MM.1S (cell line): ENCODE results near the gene SACS.

Experiments used
- DNase-seq: peaks from one replicate; pipeline ENCODE4 v3.0.0-alpha.2; 2015
- H2AFZ ChIP-seq: fragments of 300-600 bp; sonication (generic); 2 replicates; pipeline ENCODE4 v1.6.0; 2016; ENCODE audit warnings: antibody characterized with exemption, low read length
- H3F3A ChIP-seq: fragments of 300-600 bp; sonication (generic); 2 replicates; pipeline ENCODE4 v1.6.1; 2016; ENCODE audit warnings: mild to moderate bottlenecking, antibody characterized with exemption, low read length, moderate library complexity, mixed read lengths; ENCODE audit not compliant: insufficient read depth
- H3K27ac ChIP-seq: fragments of 300-600 bp; sonication (generic); 2 replicates; pipeline ENCODE4 v1.5.1; 2016; ENCODE audit warnings: mild to moderate bottlenecking, low read length
- H3K27me3 ChIP-seq: fragments of 300-600 bp; sonication (generic); replicated peaks from 2 replicates; pipeline ENCODE4 v1.6.0; 2016; ENCODE audit warnings: low read length; ENCODE audit not compliant: insufficient read depth
- H3K36me3 ChIP-seq: fragments of 300-600 bp; sonication (generic); replicated peaks from 2 replicates; pipeline ENCODE4 v1.6.1; 2016; ENCODE audit warnings: mild to moderate bottlenecking, low read length, mixed read lengths; ENCODE audit not compliant: insufficient read depth
- H3K4me1 ChIP-seq: fragments of 300-600 bp; sonication (generic); 2 replicates; pipeline ENCODE4 v1.6.1; 2016; ENCODE audit warnings: low read length, mixed read lengths
- H3K4me2 ChIP-seq: fragments of 300-600 bp; sonication (generic); 2 replicates; pipeline ENCODE4 v1.6.0; 2016; ENCODE audit warnings: low read depth, low read length
- H3K4me3 ChIP-seq: fragments of 300-600 bp; sonication (generic); 2 replicates; pipeline ENCODE4 v1.5.1; 2016; ENCODE audit warnings: low read length, mixed read lengths
- H3K79me2 ChIP-seq: fragments of 300-600 bp; sonication (generic); 2 replicates; pipeline ENCODE4 v1.6.1; 2016; ENCODE audit warnings: mixed run types, low read length, mixed read lengths
- H3K9ac ChIP-seq: fragments of 300-600 bp; sonication (generic); 2 replicates; pipeline ENCODE4 v1.6.1; 2016; ENCODE audit warnings: low read length, mixed read lengths
- H3K9me2 ChIP-seq: fragments of 300-600 bp; sonication (generic); replicated peaks from 2 replicates; pipeline ENCODE4 v1.6.1; 2016; ENCODE audit warnings: mild to moderate bottlenecking, low read length, mixed read lengths; ENCODE audit not compliant: insufficient read depth
- H3K9me3 ChIP-seq: fragments of 300-600 bp; sonication (generic); replicated peaks from 2 replicates; pipeline ENCODE4 v1.6.1; 2016; ENCODE audit warnings: mild to moderate bottlenecking, low read length, mixed read lengths; ENCODE audit not compliant: insufficient read depth
- H4K20me1 ChIP-seq: fragments of 300-600 bp; sonication (generic); 2 replicates; pipeline ENCODE4 v1.6.1; 2016; ENCODE audit warnings: mild to moderate bottlenecking, low read length, moderate library complexity, mixed read lengths; ENCODE audit not compliant: insufficient read depth
- CTCF ChIP-seq: fragments of 300-600 bp; sonication (generic); IDR thresholded peaks from 2 replicates; pipeline ENCODE4 v1.5.1; 2016; ENCODE audit warnings: antibody characterized with exemption, low read length, mixed read lengths
- EZH2 ChIP-seq: fragments of 300-600 bp; sonication (generic); optimal IDR thresholded peaks from 2 replicates; pipeline ENCODE3; 2017; ENCODE audit warnings: low read depth, mild to moderate bottlenecking, antibody characterized with exemption, low read length, mixed read lengths
- EZH2phosphoT487 ChIP-seq: fragments of 300-600 bp; sonication (generic); IDR thresholded peaks from 2 replicates; pipeline ENCODE4 v1.6.1; 2018; ENCODE audit warnings: antibody characterized with exemption, low read length

The SACS gene

GRCh38 chr13:23433171-23434153 lies at the start of gene SACS:
SACS (minus strand) TSS chr13:23433702; CDS start chr13:23411239, 22,463 bp downstream.
- Histone ChIP-seq H3K27ac (no peak within 1 kb of the TSS), H3K27me3 (no peaks in the 10 kb centered on the region), H3K9ac (no peak within 1 kb of the TSS), H3F3A (no peaks in the 10 kb centered on the region), H3K4me3 (no peak within 1 kb of the TSS), H2AFZ (no peak within 1 kb of the TSS), H3K36me3 (no peaks in the 10 kb centered on the region), H3K9me2 (no peaks in the 10 kb centered on the region), H3K4me1 (no peaks in the 10 kb centered on the region), H3K79me2 (no peaks in the 10 kb centered on the region), H3K9me3 (no peaks in the 10 kb centered on the region), H3K4me2 (no peak within 1 kb of the TSS), H4K20me1 (no peaks in the 10 kb centered on the region)
- no peak for DNase-seq
- TF ChIP-seq EZH2phosphoT487 (no peak), CTCF (no peak), EZH2 (no peak)

- Histone ChIP-seq H3K4me1 (no peaks in the 10 kb centered on the region), H3K79me2 (no peaks in the 10 kb centered on the region), H3K9ac (no peak overlapping the region), H3K4me3 (no peak overlapping the region), H3K27me3 (no peaks in the 10 kb centered on the region), H3K27ac (no peak overlapping the region), H4K20me1 (no peaks in the 10 kb centered on the region), H3K9me2 (no peaks in the 10 kb centered on the region), H3K4me2 (no peak overlapping the region), H3K36me3 (no peaks in the 10 kb centered on the region), H2AFZ (no peak overlapping the region), H3F3A (no peaks in the 10 kb centered on the region), H3K9me3 (no peaks in the 10 kb centered on the region)
- TF ChIP-seq CTCF = no peak
- no peak for DNase-seq
Measured at GRCh38 chr13:23480324-23480723, 46.8 kb upstream of the SACS start.

- no peaks in the 10 kb centered on the region for H3K9me3 ChIP-seq
Measured at GRCh38 chr13:23477101-23477500, 43.6 kb upstream of the SACS start.

More at GRCh38 chr13:23477101-23477500, 43.6 kb upstream of the SACS start:
- H3K4me3 ChIP-seq = no peak overlapping the region
- H2AFZ ChIP-seq = no peak overlapping the region
- no peak overlapping the region for H3K9ac ChIP-seq
- no peaks in the 10 kb centered on the region for H3K4me1 ChIP-seq
- no peaks in the 10 kb centered on the region for H4K20me1 ChIP-seq
- DNase-seq = no peak
- H3K36me3 ChIP-seq = no peaks in the 10 kb centered on the region
- no peak for TF ChIP-seq EZH2phosphoT487
- no peak for TF ChIP-seq CTCF
- TF ChIP-seq EZH2 = no peak
- no peaks in the 10 kb centered on the region for H3K27me3 ChIP-seq
- no peaks in the 10 kb centered on the region for H3F3A ChIP-seq
- no peaks in the 10 kb centered on the region for H3K9me2 ChIP-seq
- H3K79me2 ChIP-seq = no peaks in the 10 kb centered on the region
- H3K4me2 ChIP-seq = no peak overlapping the region
- H3K27ac ChIP-seq = no peak overlapping the region
